ENCODE measurements around the gene GIPC1.

The GIPC1 gene

GRCh38 chr19:14494411-14494810, 1.5 kb downstream of the GIPC1 start:
- no peak for FAIRE-seq

GRCh38 chr19:14492756-14493337, 3.1 kb downstream of the GIPC1 start:
- no peak for FAIRE-seq

GRCh38 chr19:14487370-14488125, 8.4 kb downstream of the GIPC1 start:
- no peak for FAIRE-seq

- no peak for FAIRE-seq
These were observed 13.6 kb downstream of the GIPC1 start for GRCh38 chr19:14482172-14482941.

GRCh38 chr19:14480700-14481079, 15.2 kb downstream of the GIPC1 start:
- no peak for FAIRE-seq

- FAIRE-seq = no peak
These were observed 15.8 kb downstream of the GIPC1 start for GRCh38 chr19:14479975-14480699.

GRCh38 chr19:14479309-14479974, 16.5 kb downstream of the GIPC1 start:
- FAIRE-seq = no peak

GRCh38 chr19:14478113-14478545, 17.8 kb downstream of the GIPC1 start:
- no peak for FAIRE-seq

- no peak for FAIRE-seq
These were observed 18.4 kb downstream of the GIPC1 start for GRCh38 chr19:14477418-14478112.

- FAIRE-seq = no peak
These were observed 19.1 kb downstream of the GIPC1 start for GRCh38 chr19:14476673-14477401.

- no peak for FAIRE-seq
These were observed 19.6 kb downstream of the GIPC1 start for GRCh38 chr19:14476327-14476672.

- FAIRE-seq = no peak
These were observed 20.5 kb downstream of the GIPC1 start, which contains the start of gene PTGER1 for GRCh38 chr19:14475251-14476073. PTGER1 (minus strand) TSS chr19:14475354; CDS start chr19:14474320, 1,034 bp downstream.

GRCh38 chr19:14474827-14475226, 21.1 kb downstream of the GIPC1 start:
- no peak for FAIRE-seq

- FAIRE-seq = no peak
These were observed 21.8 kb downstream of the GIPC1 start for GRCh38 chr19:14473978-14474578.

- FAIRE-seq = no peak
These were observed 22.6 kb downstream of the GIPC1 start for GRCh38 chr19:14473073-14473977.

GRCh38 chr19:14472202-14472938, 23.6 kb downstream of the GIPC1 start:
- no peak for FAIRE-seq

GRCh38 chr19:14471436-14472187, 24.3 kb downstream of the GIPC1 start:
- no peak for FAIRE-seq

All from endometrium (tissue), 2 donors.